ENCODE results near the gene PTPRK. TPM values are rescaled to one million over a fixed set of nuclear protein-coding genes. Genes with fewer than 3 reads are reported as not detected.

PTPRK gene
- total and polyA plus RNA-seq, 10 of the 15 experiments (the other 5 are each of a cell fraction or from before 2014, with no cell fraction given), result 0.23 to 1.9 (median 0.55) TPM

DNA sequence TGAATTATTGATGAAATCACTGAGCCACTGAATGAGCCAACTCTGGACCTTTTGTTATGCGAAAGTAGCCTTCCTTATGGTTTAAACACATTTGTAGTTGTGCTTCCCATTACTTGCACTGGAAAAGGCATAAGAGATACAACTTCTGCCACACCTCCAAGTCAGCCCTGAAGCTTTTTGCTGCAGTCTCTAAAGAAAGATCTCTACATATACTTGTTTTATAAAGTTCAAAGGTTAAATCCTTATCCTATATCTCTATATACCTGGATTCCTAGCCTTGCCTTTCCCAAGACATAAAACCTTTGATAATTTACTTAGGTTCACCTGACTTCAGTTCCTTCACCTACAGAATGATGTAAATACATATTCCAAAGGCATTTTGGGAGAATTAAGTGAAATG, 132.0 kb downstream of the PTPRK start:
- H3K4me1 ChIP-seq (ENCODE audit: control insufficient read depth, insufficient read depth, low read length), result no peaks in the 10 kb centered on the region
- H3K27ac ChIP-seq (ENCODE audit: control insufficient read depth, insufficient read depth), result no peak overlapping the region
- no peaks in the 10 kb centered on the region for H4K20me1 ChIP-seq (ENCODE audit: control insufficient read depth, insufficient read depth)
- ChIA-PET RAD21 (ENCODE audit: unreplicated experiment) (no interaction called here), POLR2A (no interaction called here), CTCF (no interaction called here), SMC1A (ENCODE audit: uncharacterized antibody, unreplicated experiment) (no interaction called here)
- no peak for ATAC-seq
- H2AFZ ChIP-seq (ENCODE audit: control insufficient read depth, low read depth, low read length), result no peak overlapping the region
- no peak for FAIRE-seq
- H3K4me3 ChIP-seq, result no peak overlapping the region
- no peak overlapping the region for H3K4me2 ChIP-seq (ENCODE audit: control insufficient read depth, insufficient read depth)
- no peaks in the 10 kb centered on the region for H3K9me3 ChIP-seq (replicated peaks; ENCODE audit: control insufficient read depth, insufficient read depth, low read length)
- H3K9ac ChIP-seq (ENCODE audit: control insufficient read depth, insufficient read depth, low read length), result no peak overlapping the region
- BruUV-seq (replicated peaks), result no TSS peak
- DNase-seq (ENCODE audit: low read depth, low spot score), result no peak
- no peak for TF ChIP-seq HCFC1 (IDR thresholded peaks at IDR 0.05; ENCODE audit: low read length)
- no peak for TF ChIP-seq E2F4 (IDR thresholded peaks at IDR 0.05; ENCODE audit: low read depth, low read length)
- TF ChIP-seq ZNF24 (IDR thresholded peaks at IDR 0.05), result no peak
- TF ChIP-seq CEBPB (IDR thresholded peaks at IDR 0.05; ENCODE audit: borderline replicate concordance in 1 of 2, low read depth in 2 of 2, low read length in 2 of 2), result no peak
- TF ChIP-seq RAD51 (IDR thresholded peaks at IDR 0.05), result no peak
- TF ChIP-seq RCOR1 (conservative IDR thresholded peaks at IDR 0.05; ENCODE audit: low read depth, low read length), result no peak
- TF ChIP-seq PKNOX1 (IDR thresholded peaks at IDR 0.05), result no peak
- no peak for TF ChIP-seq POLR2A (IDR thresholded peaks at IDR 0.05; ENCODE audit: low read depth, low read length)
- TF ChIP-seq USF1 (IDR thresholded peaks at IDR 0.05; ENCODE audit: borderline replicate concordance, extremely low read length, insufficient read depth, low read depth, low read length), result no peak
- TF ChIP-seq EZH2 (IDR thresholded peaks at IDR 0.05; ENCODE audit: borderline replicate concordance, control insufficient read depth, low read depth, low read length), result no peak
- H3K79me2 ChIP-seq (ENCODE audit: control insufficient read depth, insufficient read depth, low read length), result no peaks in the 10 kb centered on the region
- 0% methylated on average over 1 of the region's 1 CpG for WGBS (ENCODE audit: insufficient coverage, insufficient replicate concordance, low lambda C conversion rate, missing lambda C conversion rate)
- H3K36me3 ChIP-seq (ENCODE audit: control insufficient read depth in 2 of 2, insufficient read depth in 2 of 2, low read length in 1 of 2), result no peaks in the 10 kb centered on the region
- in situ Hi-C loops (cut with MboI), result no loop called here
- H3K27me3 ChIP-seq (replicated peaks in 1 of 2; ENCODE audit: control insufficient read depth in 2 of 2, insufficient read depth in 2 of 2, low read length in 1 of 2), result no peaks in the 10 kb centered on the region
- intact Hi-C loops (cut with micrococcal nuclease; ENCODE audit: unreplicated experiment), result no loop called here

Measured in GM12878 (cell line).